ENCODE measurements around the gene LLCFC1.

The LLCFC1 gene

DNA sequence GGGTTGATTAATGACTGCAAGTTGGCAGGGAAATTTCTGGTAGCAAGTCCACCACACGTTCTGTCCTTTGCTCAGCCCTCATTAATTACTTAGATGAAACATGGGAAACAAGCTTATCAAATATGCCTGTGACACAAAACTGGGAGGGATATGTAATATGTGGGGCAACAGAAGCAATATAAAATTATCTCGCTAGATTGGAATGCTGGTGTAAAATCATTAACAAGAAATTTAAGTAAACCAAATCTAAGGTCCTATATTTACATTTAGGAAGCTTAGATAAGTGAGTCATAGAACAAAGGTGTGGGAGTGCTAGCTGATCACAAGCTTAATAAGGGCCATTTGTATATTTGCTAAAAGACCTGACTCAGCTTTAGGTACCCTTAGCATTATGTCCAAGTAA, 29.3 kb upstream of the LLCFC1 start:
- no peak for DNase-seq (ENCODE audit: low read depth in 3 of 3)

- no peak for DNase-seq (ENCODE audit: low read depth in 3 of 3)
These were observed 28.8 kb upstream of the LLCFC1 start for GRCh38 chr7:142910481-142910880.

DNA sequence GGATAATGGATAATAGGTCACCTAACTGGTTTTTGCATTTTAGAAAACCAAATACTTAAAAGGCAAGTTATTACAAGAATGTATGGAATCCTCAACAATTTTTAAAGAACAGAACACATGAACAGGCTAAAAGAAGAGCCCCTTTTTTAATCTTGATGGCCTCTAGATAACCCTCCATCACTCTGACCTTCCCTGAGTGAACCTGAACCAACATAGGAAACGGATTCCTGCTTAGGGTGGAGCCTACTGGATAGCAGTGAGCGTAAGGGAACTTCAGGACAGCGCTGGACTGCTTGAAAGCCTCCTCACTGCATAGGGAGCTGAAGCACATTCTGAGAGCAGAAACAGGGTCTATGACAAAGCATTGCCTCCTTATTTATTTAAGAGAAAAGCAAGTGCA, 26.2 kb upstream of the LLCFC1 start:
- no peak for DNase-seq (ENCODE audit: low read depth in 3 of 3)

DNA sequence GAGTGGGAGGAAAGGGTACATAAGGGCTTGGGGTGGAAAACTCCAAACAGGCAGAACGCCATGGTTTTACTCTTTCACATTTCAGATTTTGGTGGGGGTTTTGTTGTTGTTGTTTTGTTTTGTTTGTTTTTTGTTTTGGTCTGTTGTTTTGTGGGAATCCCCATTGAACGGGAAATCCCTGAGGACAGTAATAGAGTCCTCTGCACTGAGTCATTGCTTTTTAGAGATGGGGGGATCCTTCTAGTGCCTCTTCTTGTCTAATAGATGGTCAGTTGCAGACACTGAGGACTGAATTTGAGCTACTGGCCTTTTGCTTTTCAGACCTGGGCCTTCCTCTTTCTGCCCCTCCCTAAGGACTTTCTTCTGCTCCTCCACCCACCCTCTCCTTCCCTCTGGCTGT, 25.7 kb upstream of the LLCFC1 start:
- no peak for DNase-seq (ENCODE audit: low read depth in 3 of 3)

DNA sequence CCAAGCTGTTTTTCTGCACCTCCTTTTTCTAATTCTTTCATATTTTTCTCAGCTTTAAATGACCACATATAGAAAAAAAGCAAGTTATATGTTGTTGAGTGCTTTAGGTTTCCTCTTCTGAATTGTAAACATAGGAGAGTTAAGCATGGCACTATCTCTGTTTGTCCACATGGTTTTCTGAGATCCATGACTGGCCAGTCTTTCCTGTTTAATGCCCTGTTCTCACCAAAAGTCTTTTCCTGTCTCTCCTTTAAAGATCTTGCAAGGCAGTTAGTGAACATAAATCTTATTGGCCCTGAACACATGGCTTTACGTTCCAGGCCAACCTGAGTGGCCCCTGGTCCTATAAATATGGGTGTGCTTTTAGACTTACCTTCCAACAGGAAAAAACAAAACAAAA, 25.2 kb upstream of the LLCFC1 start:
- DNase-seq (ENCODE audit: low read depth in 3 of 3), result no peak

GRCh38 chr7:142915315-142915714, 24.0 kb upstream of the LLCFC1 start:
- DNase-seq (ENCODE audit: low read depth in 3 of 3), result no peak

DNA sequence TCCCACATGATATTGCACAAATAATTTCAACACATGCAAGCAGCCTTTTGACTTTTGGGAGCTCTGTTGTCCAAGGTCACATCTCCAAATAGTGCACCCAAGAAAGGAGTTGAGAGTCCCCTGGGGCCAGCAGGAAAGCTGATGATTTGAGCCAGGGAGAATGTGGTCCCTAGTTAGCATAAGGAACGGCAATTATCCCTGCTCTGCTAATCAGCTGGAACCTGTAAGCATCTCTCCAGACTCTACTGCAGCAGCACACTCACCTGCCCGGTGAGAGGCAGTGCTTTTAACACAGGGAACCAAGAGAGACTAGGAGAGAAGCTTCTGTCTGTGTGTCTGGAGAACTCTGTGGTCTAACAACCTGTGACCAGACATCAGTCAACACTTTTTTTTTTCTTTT, 22.8 kb upstream of the LLCFC1 start:
- DNase-seq (ENCODE audit: low read depth in 3 of 3), result no peak

- no peak for DNase-seq (ENCODE audit: low read depth in 3 of 3)
These were observed 21.8 kb upstream of the LLCFC1 start for GRCh38 chr7:142917447-142917846.

- DNase-seq (ENCODE audit: low read depth in 3 of 3), result no peak
These were observed 20.4 kb upstream of the LLCFC1 start for GRCh38 chr7:142918901-142919300.

DNA sequence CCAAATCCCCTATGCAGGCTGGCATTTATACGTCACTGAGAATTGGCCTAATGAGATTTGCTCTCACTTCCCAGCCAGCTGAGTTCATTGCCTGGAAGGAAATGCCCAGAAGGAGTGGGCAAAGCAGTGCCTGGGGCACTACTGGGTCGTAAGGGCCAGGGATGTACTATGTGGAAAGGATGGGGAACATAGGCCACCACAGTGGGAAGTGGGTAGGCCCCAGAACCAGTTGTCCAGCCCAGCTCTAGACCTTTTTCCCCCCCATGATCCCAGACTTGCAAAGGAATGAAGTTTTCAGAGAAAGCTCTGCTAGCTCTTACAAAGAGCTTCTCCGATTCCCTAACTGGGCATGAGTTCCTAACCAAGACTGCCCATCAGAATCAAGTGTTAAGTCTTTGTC, 19.6 kb upstream of the LLCFC1 start:
- DNase-seq (ENCODE audit: low read depth in 3 of 3), result no peak

- DNase-seq (ENCODE audit: low read depth in 3 of 3), result no peak
These were observed 15.9 kb upstream of the LLCFC1 start for GRCh38 chr7:142923391-142923790.

GRCh38 chr7:142925413-142925812, 13.9 kb upstream of the LLCFC1 start:
- DNase-seq (ENCODE audit: low read depth in 3 of 3), result no peak

GRCh38 chr7:142927085-142927745, 12.1 kb upstream of the LLCFC1 start:
- DNase-seq (ENCODE audit: low read depth in 3 of 3), result no peak

GRCh38 chr7:142927949-142928348, 11.3 kb upstream of the LLCFC1 start:
- DNase-seq (ENCODE audit: low read depth in 3 of 3), result no peak

- DNase-seq (ENCODE audit: low read depth in 3 of 3), result no peak
These were observed 9.1 kb upstream of the LLCFC1 start for GRCh38 chr7:142930126-142930730.

- DNase-seq (ENCODE audit: low read depth in 3 of 3), result no peak
These were observed 6.7 kb upstream of the LLCFC1 start for GRCh38 chr7:142932386-142933091.

- no peak for DNase-seq (ENCODE audit: low read depth in 3 of 3)
These were observed 6.2 kb upstream of the LLCFC1 start for GRCh38 chr7:142933092-142933475.

DNA sequence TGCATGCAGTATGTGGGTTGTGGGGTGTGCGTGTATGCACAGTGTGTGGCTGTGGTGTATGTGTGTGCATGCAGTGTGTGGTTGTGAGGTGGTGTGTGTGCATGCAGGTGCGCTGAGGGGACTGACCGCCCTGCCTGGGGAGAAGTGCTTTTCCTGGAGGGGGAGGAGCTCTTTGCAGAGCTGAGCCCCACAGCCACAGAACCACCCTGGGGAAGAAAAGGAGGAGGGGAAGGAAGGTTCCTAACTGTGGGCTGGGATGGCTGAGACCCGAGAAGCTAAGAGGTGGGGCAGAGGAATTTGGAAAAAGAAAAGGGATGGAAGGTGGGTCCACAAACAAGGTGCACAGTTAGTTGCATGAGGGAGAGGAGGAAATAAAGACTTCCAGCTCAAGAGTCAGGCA, 5.7 kb upstream of the LLCFC1 start, which contains the start of gene TRPV5:
Gene TRPV5, minus strand, starts transcription at position 123 of the 400 bp plus-strand sequence. CDS start 287 bp downstream, outside the sequence.
- DNase-seq (ENCODE audit: low read depth in 3 of 3), result no peak

GRCh38 chr7:142934056-142934455, 5.2 kb upstream of the LLCFC1 start:
- no peak for DNase-seq (ENCODE audit: low read depth in 3 of 3)

- no peak for DNase-seq (ENCODE audit: low read depth in 3 of 3)
These were observed 3.2 kb upstream of the LLCFC1 start for GRCh38 chr7:142935941-142936565.

DNA sequence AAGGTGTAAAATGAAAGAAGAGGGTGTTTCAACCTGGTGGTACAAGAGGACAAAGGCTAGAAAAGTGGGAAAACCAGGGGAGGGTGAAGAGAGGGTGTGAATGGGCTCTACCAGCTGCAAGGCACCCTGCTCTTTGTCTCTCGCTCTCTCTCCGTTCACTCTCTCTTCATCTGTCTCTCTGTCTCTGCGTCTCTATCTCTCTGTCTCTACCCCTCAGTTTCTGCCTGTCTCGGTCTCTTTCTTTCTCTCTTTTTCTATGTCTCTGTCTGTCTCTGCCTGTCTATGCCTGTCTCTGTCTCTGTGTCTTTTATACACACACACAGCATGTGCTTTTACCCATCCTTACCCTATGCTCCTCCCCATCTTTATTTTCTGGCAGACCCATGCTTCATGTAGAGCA, 673 bp upstream of the LLCFC1 start:
- no peak for DNase-seq (ENCODE audit: low read depth in 3 of 3)

DNA sequence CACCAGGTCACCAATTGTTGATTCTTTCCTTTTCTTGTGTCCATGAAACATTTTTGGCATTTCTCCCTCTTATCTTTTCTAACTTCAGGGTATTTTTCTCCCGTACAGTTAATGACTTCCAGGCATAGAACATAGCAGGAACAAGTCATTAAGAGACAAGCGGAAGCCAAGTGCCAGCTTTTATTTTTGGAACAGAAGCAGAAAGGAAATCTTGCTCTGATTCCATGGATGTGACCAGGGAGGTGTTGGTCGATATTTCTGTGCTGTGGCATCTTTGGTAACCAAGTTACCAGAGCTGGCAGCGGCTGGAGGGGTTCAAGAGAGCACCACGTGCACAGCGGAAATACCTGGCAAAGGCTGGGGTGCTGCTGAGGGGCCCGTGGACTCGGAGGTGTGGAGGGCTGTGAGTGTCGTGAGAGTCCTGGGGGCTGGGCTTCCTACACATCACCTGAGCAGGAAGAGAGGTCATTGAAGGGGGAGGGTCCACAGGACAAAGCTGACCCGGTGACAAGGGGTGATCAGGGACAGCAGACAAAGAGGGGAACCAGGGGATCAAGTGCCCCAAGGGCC, 1.8 kb downstream of the LLCFC1 start:
- DNase-seq (ENCODE audit: low read depth in 3 of 3), result no peak
